GM12874 (cell line): ENCODE results near the gene SLC25A24.

ENCODE experiments used
- CTCF ChIP-seq: IDR thresholded peaks from 2 replicates; pipeline ENCODE4 v1.5.1; 2011; ENCODE audit warnings: low read depth, mild to moderate bottlenecking, control low read depth, low read length, moderate library complexity; ENCODE audit not compliant: insufficient read depth

Gene SLC25A24

GRCh38 chr1:108201687-108202086 lies 1.5 kb upstream of the SLC25A24 start:
- TF ChIP-seq CTCF: no peak

- TF ChIP-seq CTCF: 0 out of 2 replicates have a peak, but pooled peaks have one; percentile 20
Observed at GRCh38 chr1:108200687-108201051, 526 bp upstream of the SLC25A24 start.

- TF ChIP-seq CTCF: no peak
Observed at GRCh38 chr1:108199201-108199691, 897 bp downstream of the SLC25A24 start.

DNA sequence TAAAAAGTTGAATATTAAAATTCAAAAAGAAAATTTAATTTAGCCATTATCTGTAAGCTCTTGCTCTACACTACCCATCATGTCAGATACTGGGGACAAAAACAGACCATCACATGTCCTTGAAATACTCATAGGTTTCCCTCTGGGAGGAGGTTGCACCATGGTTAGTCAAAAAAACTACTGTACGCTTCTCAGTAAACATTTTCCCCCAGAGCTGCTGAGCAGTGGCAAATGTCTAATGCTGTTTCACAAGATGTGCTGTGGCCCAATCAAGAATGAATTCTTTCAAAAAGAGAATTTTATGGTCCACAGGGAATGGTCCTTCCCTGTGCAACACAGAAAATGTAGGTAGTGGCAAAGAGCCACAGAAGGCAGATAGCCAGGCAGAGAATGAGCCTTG lies 6.1 kb downstream of the SLC25A24 start:
- no peak for TF ChIP-seq CTCF

GRCh38 chr1:108193333-108193732 lies 6.8 kb downstream of the SLC25A24 start:
- no peak for TF ChIP-seq CTCF

- TF ChIP-seq CTCF: no peak
Observed at GRCh38 chr1:108192581-108192980, 7.6 kb downstream of the SLC25A24 start.

GRCh38 chr1:108190686-108191416 lies 9.3 kb downstream of the SLC25A24 start:
- no peak for TF ChIP-seq CTCF
